Retinal pigment epithelial cell (primary cell): ENCODE results near the gene TDRD1.

Experiments
- DNase-seq: peaks from one replicate; pipeline ENCODE4 v3.0.0-alpha.2; 2010; ENCODE audit warnings: low read depth
- H3K4me3 ChIP-seq: 2 replicates; pipeline ENCODE4 v1.5.1; 2011; ENCODE audit warnings: mild to moderate bottlenecking, low read length, control low read depth, moderate library complexity
- CTCF ChIP-seq: conservative IDR thresholded peaks from 2 replicates; pipeline ENCODE4 v1.5.1; 2011; ENCODE audit warnings: low read depth, low read length, control low read depth, inconsistent platforms

Gene TDRD1

GRCh38 chr10:114250716-114251115 is 71.6 kb downstream of the TDRD1 start:
- H3K4me3 ChIP-seq: no peak overlapping the region
- TF ChIP-seq CTCF: no peak
- DNase-seq: no peak

- H3K4me3 ChIP-seq: no peak overlapping the region
- no peak for TF ChIP-seq CTCF
- DNase-seq: no peak
These were observed 72.9 kb downstream of the TDRD1 start for GRCh38 chr10:114252092-114252491.

GRCh38 chr10:114252883-114253282 is 73.7 kb downstream of the TDRD1 start:
- H3K4me3 ChIP-seq: no peak overlapping the region
- TF ChIP-seq CTCF: no peak
- no peak for DNase-seq

- DNase-seq: no peak
- TF ChIP-seq CTCF: no peak
- H3K4me3 ChIP-seq: no peak overlapping the region
These were observed 76.1 kb downstream of the TDRD1 start for GRCh38 chr10:114255227-114255626.

- no peak overlapping the region for H3K4me3 ChIP-seq
- no peak for TF ChIP-seq CTCF
- DNase-seq: no peak
These were observed 77.0 kb downstream of the TDRD1 start for GRCh38 chr10:114256008-114256765.

GRCh38 chr10:114256822-114257221 is 77.7 kb downstream of the TDRD1 start:
- TF ChIP-seq CTCF: no peak
- H3K4me3 ChIP-seq: no peak overlapping the region
- DNase-seq: no peak

GRCh38 chr10:114257498-114257897 is 78.3 kb downstream of the TDRD1 start:
- no peak for DNase-seq
- TF ChIP-seq CTCF: no peak
- H3K4me3 ChIP-seq: no peak overlapping the region
